Measurements from ENCODE around the gene SYT13.

The SYT13 gene

GRCh38 chr11:45215098-45215865, 70.9 kb downstream of the SYT13 start:
- no peak for DNase-seq

GRCh38 chr11:45213717-45214116, 72.4 kb downstream of the SYT13 start:
- DNase-seq: no peak

- no peak for DNase-seq
Observed at GRCh38 chr11:45213316-45213665, 72.8 kb downstream of the SYT13 start.

- DNase-seq: no peak
Observed at GRCh38 chr11:45212566-45213315, 73.4 kb downstream of the SYT13 start.

- DNase-seq: no peak
Observed at GRCh38 chr11:45211732-45212131, 74.4 kb downstream of the SYT13 start.

GRCh38 chr11:45210846-45211245, 75.3 kb downstream of the SYT13 start:
- no peak for DNase-seq

- DNase-seq: peak; percentile 57
Observed at GRCh38 chr11:45209891-45210699, 76.0 kb downstream of the SYT13 start.

- no peak for DNase-seq
Observed at GRCh38 chr11:45209000-45209879, 76.9 kb downstream of the SYT13 start.

GRCh38 chr11:45208135-45208534, 78.0 kb downstream of the SYT13 start:
- DNase-seq: no peak

- DNase-seq: no peak
Observed at GRCh38 chr11:45205978-45206377, 80.2 kb downstream of the SYT13 start.

GRCh38 chr11:45204761-45205160, 81.4 kb downstream of the SYT13 start:
- no peak for DNase-seq

- peak; percentile 9 for DNase-seq
Observed at GRCh38 chr11:45193695-45194094, 92.4 kb downstream of the SYT13 start.
